Stimulated activated CD8-positive, alpha-beta memory T cell treated with anti-CD3 and anti-CD28 coated beads, Interleukin-7, amount 100 ng/mL, for 4 hours (primary cell): Measurements from ENCODE around the gene OTOP2.
"Not testable (repeated sequence)": the region's sequence is repeated elsewhere in the genome, so short reads cannot be mapped to it uniquely, and the experiment has no call there.

Experiments used
- DNase-seq, 2 donors: peaks; one replicate each; pipeline ENCODE4 v3.0.0-alpha.2; 2020; ENCODE audit warnings: low read depth in 2 of 2

Gene OTOP2

GRCh38 chr17:74901353-74902135, 22.5 kb upstream of the OTOP2 start:
- DNase-seq: no peak

- DNase-seq: no peak
Measured at GRCh38 chr17:74903034-74903433, 21.0 kb upstream of the OTOP2 start.

- no peak for DNase-seq
Measured at GRCh38 chr17:74903671-74904070, 20.4 kb upstream of the OTOP2 start.

- no peak for DNase-seq
Measured at GRCh38 chr17:74904687-74905409, 19.2 kb upstream of the OTOP2 start.

- DNase-seq: not testable (repeated sequence)
Measured at GRCh38 chr17:74906214-74906793, 17.8 kb upstream of the OTOP2 start.

GRCh38 chr17:74907012-74907411, 17.1 kb upstream of the OTOP2 start:
- DNase-seq: no peak

- not testable (repeated sequence) for DNase-seq
Measured at GRCh38 chr17:74909097-74909496, 15.0 kb upstream of the OTOP2 start.

GRCh38 chr17:74911423-74911822, 12.7 kb upstream of the OTOP2 start:
- not testable (repeated sequence) for DNase-seq

- DNase-seq: no peak
Measured at GRCh38 chr17:74916136-74916850, 7.8 kb upstream of the OTOP2 start.

GRCh38 chr17:74916851-74917199, 7.2 kb upstream of the OTOP2 start:
- DNase-seq: no peak

GRCh38 chr17:74917430-74917829, 6.6 kb upstream of the OTOP2 start:
- no peak for DNase-seq

- DNase-seq: no peak
Measured at GRCh38 chr17:74918906-74919305, 5.2 kb upstream of the OTOP2 start.

GRCh38 chr17:74919440-74920305, 4.4 kb upstream of the OTOP2 start:
- DNase-seq: no peak

GRCh38 chr17:74920306-74920620, 3.8 kb upstream of the OTOP2 start:
- DNase-seq: no peak

- DNase-seq: no peak
Measured at GRCh38 chr17:74920642-74921025, 3.4 kb upstream of the OTOP2 start.

- no peak for DNase-seq
Measured at GRCh38 chr17:74921026-74921681, 2.9 kb upstream of the OTOP2 start.

GRCh38 chr17:74921769-74922168, 2.3 kb upstream of the OTOP2 start:
- no peak for DNase-seq

- DNase-seq: no peak
Measured at GRCh38 chr17:74922172-74922571, 1.9 kb upstream of the OTOP2 start.

- no peak for DNase-seq
Measured at GRCh38 chr17:74922694-74923537, 1.2 kb upstream of the OTOP2 start, which contains the start of gene USH1G. Gene USH1G (minus strand): TSS chr17:74923255. CDS start chr17:74923073, 182 bp downstream.
